NCI-H1436 (cell line): ENCODE results near the gene MAN2B1.
A peak's percentile ranks its signal among the peaks of the same experiment; 100 is the strongest.
"Not testable (repeated sequence)": the region's sequence is repeated elsewhere in the genome, so short reads cannot be mapped to it uniquely, and the experiment has no call there.

ENCODE experiments used
- DNase-seq: peaks from one replicate; lab custom pipeline; 2025; lab: John Stamatoyannopoulos, UW

The MAN2B1 gene

GRCh38 chr19:12657966-12658365, 8.6 kb downstream of the MAN2B1 start:
- no peak for DNase-seq

DNA sequence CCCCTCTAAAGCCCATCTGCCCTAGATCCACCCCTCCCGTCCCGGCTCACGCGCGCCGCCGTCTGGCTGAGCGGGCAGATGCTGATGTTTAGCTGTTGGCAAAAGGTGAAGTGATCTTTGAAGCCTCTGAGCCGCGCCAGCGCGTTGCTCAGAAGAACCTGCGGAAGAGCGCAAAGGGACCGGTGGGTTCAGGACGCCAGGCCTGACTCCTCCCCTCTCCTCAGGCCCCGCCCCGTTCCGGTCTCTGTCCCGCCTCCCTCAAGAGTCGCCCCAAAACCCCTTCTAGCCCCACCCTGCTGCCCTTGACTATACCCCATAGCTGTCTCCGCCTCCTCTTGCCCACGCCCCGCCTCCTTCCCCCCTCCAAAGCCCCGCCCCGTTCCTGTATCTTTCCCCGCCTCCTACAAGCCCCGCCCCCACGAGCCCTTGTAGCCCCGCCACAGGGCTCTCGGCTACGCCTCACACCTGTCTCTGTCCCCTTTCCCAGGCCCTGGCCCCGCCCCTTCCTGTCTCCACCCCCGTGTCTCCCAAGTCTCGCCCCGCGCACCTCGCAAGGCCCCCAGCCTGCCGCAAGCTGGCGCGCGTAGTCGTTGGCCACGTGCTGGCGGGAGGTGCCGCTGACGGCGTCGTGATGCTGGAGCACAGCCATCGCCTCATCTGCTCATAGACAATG, 9.5 kb downstream of the MAN2B1 start:
- DNase-seq = no peak

GRCh38 chr19:12655546-12655945, 11.0 kb downstream of the MAN2B1 start:
- no peak for DNase-seq

DNA sequence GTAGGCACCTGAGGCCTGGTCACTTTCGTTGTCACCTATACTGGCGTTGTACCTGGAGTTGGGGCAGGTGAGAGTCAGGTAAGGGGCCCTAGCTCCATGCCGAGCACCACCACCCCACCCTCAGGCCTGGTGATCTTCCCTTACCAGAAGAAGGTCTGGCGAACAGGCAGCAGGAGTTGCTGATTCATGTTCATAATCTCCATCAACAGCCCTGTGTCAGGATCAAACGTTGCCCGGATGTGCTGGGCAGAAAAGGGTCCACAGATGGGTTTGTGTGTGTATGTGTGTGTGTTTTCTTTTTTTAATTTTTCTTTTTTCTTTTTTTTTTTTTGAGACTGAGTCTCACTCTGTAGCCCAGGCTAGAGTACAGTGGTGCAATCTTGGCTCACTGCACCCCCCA, 14.3 kb downstream of the MAN2B1 start:
- no peak for DNase-seq

GRCh38 chr19:12649941-12650340, 16.6 kb downstream of the MAN2B1 start:
- DNase-seq = no peak

DNA sequence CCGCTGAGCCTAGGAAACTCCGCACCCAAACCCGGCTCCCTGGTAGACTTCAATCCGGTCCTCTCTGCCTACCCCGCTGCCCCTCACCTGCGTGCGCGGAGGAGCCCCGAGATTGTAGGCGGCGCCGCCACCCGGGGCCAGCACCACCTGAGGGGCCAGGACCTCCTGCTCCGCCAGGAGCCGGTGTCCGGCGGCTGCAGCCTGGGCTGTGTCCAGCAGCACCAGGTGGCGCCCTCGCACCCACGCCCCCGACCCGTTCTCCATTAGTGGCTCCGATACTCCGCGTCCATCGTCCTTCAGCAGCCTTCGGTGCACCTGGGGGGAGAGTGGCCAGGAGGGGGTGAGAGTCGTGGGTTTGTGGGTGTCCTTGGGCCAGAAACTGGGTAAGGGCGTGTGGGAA, 18.5 kb downstream of the MAN2B1 start:
- DNase-seq = no peak

GRCh38 chr19:12647490-12648071, 19.0 kb downstream of the MAN2B1 start:
- DNase-seq = peak; percentile 24

- no peak for DNase-seq
Measured at GRCh38 chr19:12647047-12647446, 19.5 kb downstream of the MAN2B1 start.

- no peak for DNase-seq
Measured at GRCh38 chr19:12646551-12646950, 20.0 kb downstream of the MAN2B1 start.

DNA sequence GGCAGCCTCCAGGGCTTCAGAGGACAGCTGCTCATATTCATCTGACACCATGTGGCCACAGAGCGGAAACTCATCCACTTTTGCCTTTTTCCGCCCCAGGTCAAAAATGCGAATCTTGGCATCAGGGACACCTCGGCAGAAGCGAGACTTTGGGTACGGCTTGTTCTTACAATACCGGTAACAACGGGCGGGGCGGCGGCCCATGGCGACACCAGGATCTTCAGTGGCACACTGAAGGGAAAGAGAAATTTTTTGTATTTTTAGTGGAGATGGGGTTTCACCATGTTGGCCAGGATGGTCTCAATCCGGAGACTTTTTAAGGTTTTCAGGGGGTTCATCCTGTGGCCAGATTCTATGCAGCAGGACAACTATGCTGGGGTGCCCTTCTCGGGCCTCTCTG, 22.8 kb downstream of the MAN2B1 start:
- DNase-seq = not testable (repeated sequence)

GRCh38 chr19:12642506-12642905, 24.0 kb downstream of the MAN2B1 start:
- no peak for DNase-seq

DNA sequence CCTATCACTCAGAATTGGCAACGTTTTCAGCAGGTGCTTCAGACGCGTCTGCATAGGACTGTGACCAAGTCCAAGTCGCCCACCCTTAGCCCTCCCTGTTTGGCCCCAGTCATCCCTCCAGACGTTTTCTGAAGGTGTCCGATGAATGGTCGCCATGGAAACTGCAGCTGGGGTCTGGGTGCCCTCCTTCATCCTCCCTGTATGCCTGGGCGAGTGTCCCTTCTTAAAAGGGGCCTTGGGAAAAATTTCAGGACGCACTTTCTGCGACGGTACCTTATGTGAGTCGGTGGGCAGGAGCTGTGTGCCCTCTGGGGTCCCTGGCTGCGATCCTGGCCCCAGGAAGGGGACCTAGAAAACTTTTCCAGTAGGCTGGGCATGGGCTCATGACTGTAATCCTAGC, 25.1 kb downstream of the MAN2B1 start:
- no peak for DNase-seq

- no peak for DNase-seq
Measured at GRCh38 chr19:12639901-12640613, 26.5 kb downstream of the MAN2B1 start.

- no peak for DNase-seq
Measured at GRCh38 chr19:12638611-12639182, 27.8 kb downstream of the MAN2B1 start.

DNA sequence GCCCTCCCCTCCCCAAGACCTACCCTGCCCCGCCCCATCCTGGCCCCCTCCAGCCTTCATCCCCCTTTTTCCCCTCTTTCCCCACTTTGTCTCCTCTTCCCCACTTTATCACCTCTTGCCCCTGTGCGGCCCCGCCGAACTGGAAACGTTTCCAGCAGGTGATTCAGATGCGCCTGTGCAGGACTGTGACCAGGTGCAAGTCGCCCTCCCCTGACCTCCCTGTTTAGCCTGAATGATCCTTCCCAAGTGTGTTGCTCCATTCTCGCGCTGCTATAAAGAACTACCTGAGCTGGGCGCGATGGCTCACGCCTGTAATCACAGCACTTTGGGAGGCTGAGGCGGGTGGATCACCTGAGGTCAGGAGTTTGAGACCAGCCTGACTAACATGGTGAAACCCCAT, 29.9 kb downstream of the MAN2B1 start:
- no peak for DNase-seq

GRCh38 chr19:12629215-12629614, 37.3 kb downstream of the MAN2B1 start:
- no peak for DNase-seq

- no peak for DNase-seq
Measured at GRCh38 chr19:12628040-12629022, 38.2 kb downstream of the MAN2B1 start.

- DNase-seq = no peak
Measured at GRCh38 chr19:12626958-12627357, 39.6 kb downstream of the MAN2B1 start.

DNA sequence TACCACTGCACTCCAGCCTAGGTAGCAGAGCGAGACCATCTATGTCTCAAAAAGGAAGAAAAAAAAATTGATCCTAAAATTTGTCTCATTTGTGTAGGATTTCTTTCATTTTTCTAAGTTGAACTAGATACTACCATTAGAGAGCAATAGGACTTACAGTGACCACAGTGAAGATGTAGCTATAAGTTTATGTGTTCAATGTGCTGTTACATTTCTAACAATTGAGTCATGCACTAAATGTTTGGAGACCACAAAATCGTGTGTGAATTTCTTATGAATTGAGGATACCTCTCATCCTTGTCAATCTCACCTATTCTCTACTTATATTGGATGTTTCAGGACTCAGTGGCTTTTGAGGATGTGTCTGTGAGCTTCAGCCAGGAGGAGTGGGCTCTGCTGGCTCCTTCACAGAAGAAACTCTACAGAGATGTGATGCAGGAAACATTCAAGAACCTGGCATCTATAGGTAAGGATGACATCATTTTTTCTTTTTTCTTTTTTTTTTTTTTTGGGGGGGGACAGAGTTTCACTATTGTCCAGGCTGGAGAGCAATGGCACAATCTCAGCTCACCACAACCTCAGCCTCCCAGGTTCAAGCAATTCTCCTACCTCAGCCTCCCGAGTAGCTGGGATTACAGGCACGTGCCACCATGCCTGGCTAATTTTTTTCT, 43.0 kb downstream of the MAN2B1 start:
- DNase-seq = no peak

GRCh38 chr19:12621253-12622024, 45.1 kb downstream of the MAN2B1 start:
- not testable (repeated sequence) for DNase-seq
